GM12878 (cell line): ENCODE data around the gene ARHGEF26. TPM values are rescaled to one million over a fixed set of nuclear protein-coding genes. Genes with fewer than 3 reads are reported as not detected.

Experiments used
- ATAC-seq: fragments of 200-7000 bp; cut with Tn5 transposase; 3 replicates; pipeline ENCODE4 v1.9.1; 2020; ENCODE audit warnings: mild to moderate bottlenecking, moderate library complexity
- BruUV-seq: library from RNA; stranded (reverse); fragments of 400-500 nt; replicated peaks from 2 replicates; lab custom pipeline; 2021; lab: Mats Ljungman, UMichigan
- CTCF ChIA-PET: fragments of 300-600 bp; sonication (Branson Sonifier 250); formaldehyde crosslinking; extraction: SDS; loops from one replicate; lab custom pipeline; 2021; ENCODE audit warnings: inconsistent platforms; lab: Yijun Ruan, JAX
- POLR2A ChIA-PET: fragments of 350-600 bp; formaldehyde crosslinking; extraction: SDS; loops from one replicate; lab custom pipeline; 2021; ENCODE audit warnings: inconsistent platforms; lab: Charles Lee
- RAD21 ChIA-PET: fragments of 300-600 bp; sonication (Branson Sonifier 250); formaldehyde crosslinking; loops from one replicate; lab custom pipeline; 2023; ENCODE audit warnings: antibody characterized with exemption; ENCODE audit not compliant: unreplicated experiment; lab: Charles Lee
- SMC1A ChIA-PET: fragments of 300-600 bp; sonication (Branson Sonifier 250); formaldehyde crosslinking; loops from one replicate; lab custom pipeline; 2023; ENCODE audit not compliant: unreplicated experiment, uncharacterized antibody; lab: Charles Lee
- DNase-seq: peaks from one replicate; pipeline ENCODE4 v3.0.0-alpha.2; 2011; ENCODE audit warnings: low read depth, low spot score
- FAIRE-seq: peaks from 3 replicates; lab custom pipeline; 2011; peaks lifted over from hg19 to GRCh38; lab: Jason Lieb, UNC
- H2AFZ ChIP-seq: 2 replicates; pipeline ENCODE4 v1.6.0; 2011; ENCODE audit warnings: low read depth, low read length, control low read depth; ENCODE audit not compliant: control insufficient read depth
- H3K27ac ChIP-seq: 2 replicates; pipeline ENCODE4 v1.5.1; 2011; ENCODE audit warnings: control low read depth; ENCODE audit not compliant: control insufficient read depth, insufficient read depth
- H3K27me3 ChIP-seq, 2 experiments: replicated peaks in 1 of 2; 2 replicates each; pipeline versions ENCODE4 v1.6.0 to v1.6.1; 2011; ENCODE audit warnings: low read length in 1 of 2; ENCODE audit not compliant: control insufficient read depth in 2 of 2, insufficient read depth in 2 of 2
- H3K36me3 ChIP-seq, 2 experiments: 2 replicates each; pipeline ENCODE4 v1.5.1; 2011; ENCODE audit warnings: low read length in 1 of 2; ENCODE audit not compliant: control insufficient read depth in 2 of 2, insufficient read depth in 2 of 2
- H3K4me1 ChIP-seq: 2 replicates; pipeline ENCODE4 v1.6.1; 2011; ENCODE audit warnings: mild to moderate bottlenecking, low read length, moderate library complexity, mixed read lengths; ENCODE audit not compliant: control insufficient read depth, insufficient read depth
- H3K4me2 ChIP-seq: 2 replicates; pipeline ENCODE4 v1.6.0; 2011; ENCODE audit warnings: control low read depth; ENCODE audit not compliant: control insufficient read depth, insufficient read depth
- H3K4me3 ChIP-seq: fragments of 200-600 bp; sonication (generic); 2 replicates; pipeline ENCODE4 v1.5.1; 2016
- H3K79me2 ChIP-seq: 2 replicates; pipeline ENCODE4 v1.6.0; 2011; ENCODE audit warnings: low read length; ENCODE audit not compliant: control insufficient read depth, insufficient read depth
- H3K9ac ChIP-seq: 2 replicates; pipeline ENCODE4 v1.8.0; 2011; ENCODE audit warnings: low read length, control low read depth, mixed read lengths; ENCODE audit not compliant: control insufficient read depth, insufficient read depth
- H3K9me3 ChIP-seq: replicated peaks from 3 replicates; pipeline ENCODE4 v1.5.1; 2011; ENCODE audit warnings: mild to moderate bottlenecking, low read length; ENCODE audit not compliant: control insufficient read depth, insufficient read depth
- H4K20me1 ChIP-seq: 2 replicates; pipeline ENCODE4 v1.6.0; 2011; ENCODE audit not compliant: control insufficient read depth, insufficient read depth
- BACH1 ChIP-seq: fragments of 450-650 bp; IDR thresholded peaks from 2 replicates; pipeline ENCODE4 v1.6.1; 2017; ENCODE audit warnings: mild to moderate bottlenecking, borderline replicate concordance
- CBX5 ChIP-seq: sonication (generic); IDR thresholded peaks from 2 replicates; pipeline ENCODE4 v1.6.1; 2016; ENCODE audit warnings: low read depth, moderate library complexity, mild to moderate bottlenecking, inconsistent platforms
- CUX1 ChIP-seq: IDR thresholded peaks from 2 replicates; pipeline ENCODE4 v1.6.1; 2012; ENCODE audit warnings: improper control_type of control experiment, low read depth, low read length; ENCODE audit not compliant: insufficient replicate concordance
- E4F1 ChIP-seq: fragments of 450-650 bp; IDR thresholded peaks from 2 replicates; pipeline ENCODE4 v1.6.1; 2018; ENCODE audit warnings: borderline replicate concordance, mild to moderate bottlenecking; ENCODE audit not compliant: partially characterized antibody
- ELK1 ChIP-seq: IDR thresholded peaks from 2 replicates; pipeline ENCODE4 v1.6.1; 2012; ENCODE audit warnings: low read depth, low read length, improper control_type of control experiment
- STAT1 ChIP-seq: fragments of 450-650 bp; conservative IDR thresholded peaks from 2 replicates; pipeline ENCODE4 v1.6.1; 2014; ENCODE audit warnings: antibody characterized with exemption, mild to moderate bottlenecking
- WGBS: methylation state at CpG from one replicate; pipeline ENCODE4 v1.1.6; 2016; ENCODE audit warnings: low lambda C conversion rate; ENCODE audit not compliant: insufficient replicate concordance, insufficient coverage; ENCODE audit errors: missing lambda C conversion rate; 5-methylcytosine and 5-hydroxymethylcytosine counted together
- in situ Hi-C: fragments of 300-500 bp; cut with MboI; formaldehyde crosslinking; loops from 9 replicates; pipeline ENCODE4 v1.14.3; 2018; ENCODE audit warnings: mixed read lengths
- intact Hi-C: fragments of 100-400 bp; cut with micrococcal nuclease; formaldehyde crosslinking; loops from one replicate; pipeline ENCODE4 v1.14.2; 2022; ENCODE audit not compliant: unreplicated experiment
- polyA plus RNA-seq, 11 experiments: library from polyadenylated mRNA; depleted of rRNA in 4 of 11; unstranded in 6 of 11; stranded (reverse) in 5 of 11; fragments of >200 nt; fragmentation: Nextera tagmentation in 4 of 11; fragmentation: Illumina TruSeq in 1 of 11; extraction: Ambion mirVana in 4 of 11; extraction: Trizol in 1 of 11; gene quantifications; 1 replicate in 1 of 11; 2 replicates in 10 of 11; pipeline versions ENCODE4 v1.2.1 to v1.2.3, GENCODE V29; 2011 to 2016; ENCODE audit warnings: inconsistent platforms in 2 of 11, missing spikeins in 2 of 11, low read depth in 1 of 11
- total RNA-seq, 4 experiments: library from RNA; depleted of rRNA in 3 of 4; stranded (reverse); fragments of >200 nt in 3 of 4; fragmentation: Illumina TruSeq in 1 of 4; extraction: Trizol in 1 of 4; gene quantifications; 2 replicates each; pipeline versions ENCODE4 v1.2.1 to v1.2.3, GENCODE V29; 2013 to 2021

The ARHGEF26 gene
- total and polyA plus RNA-seq, 10 of the 15 experiments (the other 5 are each of a cell fraction or from before 2014, with no cell fraction given) = 0.02 to 0.47 (median 0.05) TPM; not detected in 1

GRCh38 chr3:154242766-154243165 lies 121.6 kb downstream of the ARHGEF26 start:
- no peak overlapping the region for H3K27ac ChIP-seq
- in situ Hi-C loops = no loop called here
- no peak overlapping the region for H2AFZ ChIP-seq
- H3K4me2 ChIP-seq = no peak overlapping the region
- no peaks in the 10 kb centered on the region for H3K9me3 ChIP-seq
- H3K4me3 ChIP-seq = no peak overlapping the region
- ChIA-PET RAD21 (no interaction called here), POLR2A (no interaction called here), CTCF (interaction anchor here (1.8 kb wide), 1 partner anchor 10 kb away, joined by 4 read pairs; no protein-coding TSS in a partner anchor), SMC1A (no interaction called here)
- H3K79me2 ChIP-seq = no peaks in the 10 kb centered on the region
- DNase-seq (no peak), FAIRE-seq (no peak), ATAC-seq (no peak)
- no TSS peak for BruUV-seq
- H3K9ac ChIP-seq = no peak overlapping the region
- no peaks in the 10 kb centered on the region for H4K20me1 ChIP-seq
- TF ChIP-seq CBX5 = no peak
- H3K4me1 ChIP-seq = no peaks in the 10 kb centered on the region
- no peaks in the 10 kb centered on the region for H3K36me3 ChIP-seq
- H3K27me3 ChIP-seq = no peaks in the 10 kb centered on the region
- 57% methylated on average over 4 of the region's 4 CpGs for WGBS
- intact Hi-C loops = no loop called here

- H3K36me3 ChIP-seq = no peaks in the 10 kb centered on the region
- no peak overlapping the region for H3K4me2 ChIP-seq
- no peak overlapping the region for H3K4me3 ChIP-seq
- no peak for DNase-seq
- no peak for FAIRE-seq
- RAD21 ChIA-PET = no interaction called here
- no peaks in the 10 kb centered on the region for H3K27me3 ChIP-seq
- H3K9ac ChIP-seq = no peak overlapping the region
- 47% methylated on average over 2 of the region's 2 CpGs for WGBS
- CTCF ChIA-PET = interaction anchor here (1.8 kb wide), 1 partner anchor 9 kb away, joined by 4 read pairs; no protein-coding TSS in a partner anchor
- H2AFZ ChIP-seq = no peak overlapping the region
- ATAC-seq = no peak
- no peaks in the 10 kb centered on the region for H3K4me1 ChIP-seq
- POLR2A ChIA-PET = no interaction called here
- no peaks in the 10 kb centered on the region for H3K79me2 ChIP-seq
- no TSS peak for BruUV-seq
- no peak overlapping the region for H3K27ac ChIP-seq
- intact Hi-C loops = no loop called here
- no peak for TF ChIP-seq ELK1
- no peak for TF ChIP-seq BACH1
- TF ChIP-seq E4F1 = no peak
- no peak for TF ChIP-seq STAT1
- TF ChIP-seq CUX1 = no peak
- H4K20me1 ChIP-seq = no peaks in the 10 kb centered on the region
- in situ Hi-C loops = no loop called here
- H3K9me3 ChIP-seq = no peaks in the 10 kb centered on the region
- SMC1A ChIA-PET = no interaction called here
These were observed 122.2 kb downstream of the ARHGEF26 start for GRCh38 chr3:154243353-154243752.
